ENCODE results near the gene ZSCAN22. TPM values are rescaled to one million over a fixed set of nuclear protein-coding genes. Genes with fewer than 3 reads are reported as not detected.

The ZSCAN22 gene
- polyA plus RNA-seq, 3 donors from 2014 or later = 0.90 to 3.0 (median 2.1) TPM

Other genes starting within 250 kb of the ZSCAN22 start
- gene ZSCAN18, start 228.8 kb upstream of the ZSCAN22 start, polyA plus RNA-seq = 10 to 100 TPM in 2 of 3 donors, 1 to 10 TPM in 1; 2.9 to 23.5 (median 15.2) TPM
- gene ZNF329, start 176.2 kb upstream of the ZSCAN22 start, polyA plus RNA-seq = 10 to 100 TPM in 1 of 3 donors, 1 to 10 TPM in 2; 4.0 to 11.5 (median 6.6) TPM
- gene ZNF274, start 143.9 kb upstream of the ZSCAN22 start, polyA plus RNA-seq = 10 to 100 TPM; 12.5 to 26.2 (median 20.2) TPM
- gene ZNF544, start 98.1 kb upstream of the ZSCAN22 start, polyA plus RNA-seq = 10 to 100 TPM; 24.1 to 31.4 (median 27.1) TPM
- 1 to 10 TPM in 1 of 3 donors, under 1 TPM in 1, not detected in 1; 0.29 to 1.0 TPM for gene ZNF8, start 48.0 kb upstream of the ZSCAN22 start, polyA plus RNA-seq
- gene ERVK3-1, start 21.6 kb upstream of the ZSCAN22 start, polyA plus RNA-seq = 100 to 1,000 TPM in 1 of 3 donors, 10 to 100 TPM in 2; 76.5 to 113 (median 91.6) TPM
- gene A1BG, start 26.5 kb downstream of the ZSCAN22 start, polyA plus RNA-seq = 10 to 100 TPM; 14.4 to 33.4 (median 32.4) TPM
- gene ZNF497, start 35.8 kb downstream of the ZSCAN22 start, polyA plus RNA-seq = under 1 TPM; 0.40 to 0.91 (median 0.62) TPM
- 1 to 10 TPM; 1.2 to 3.6 (median 1.4) TPM for gene ZNF837, start 54.0 kb downstream of the ZSCAN22 start, polyA plus RNA-seq
- 1,000 to 10,000 TPM in 1 of 3 donors, 100 to 1,000 TPM in 2; 558 to 1,355 (median 731) TPM for gene RPS5, start 60.3 kb downstream of the ZSCAN22 start, polyA plus RNA-seq
- not detected for gene RNF225, start 68.7 kb downstream of the ZSCAN22 start, polyA plus RNA-seq
- 10 to 100 TPM in 1 of 3 donors, 1 to 10 TPM in 2; 3.4 to 12.2 (median 4.4) TPM for gene ZNF584, start 81.7 kb downstream of the ZSCAN22 start, polyA plus RNA-seq
- gene ZNF132, start 113.2 kb downstream of the ZSCAN22 start, polyA plus RNA-seq = 1 to 10 TPM in 1 of 3 donors, under 1 TPM in 1, not detected in 1; 0.60 to 1.2 TPM
- 1 to 10 TPM in 2 of 3 donors, not detected in 1; 1.1 to 2.0 TPM for gene ZNF324B, start 124.6 kb downstream of the ZSCAN22 start, polyA plus RNA-seq
- 10 to 100 TPM in 2 of 3 donors, 1 to 10 TPM in 1; 5.8 to 13.8 (median 11.4) TPM for gene ZNF324, start 140.1 kb downstream of the ZSCAN22 start, polyA plus RNA-seq
- gene ZNF446, start 149.4 kb downstream of the ZSCAN22 start, polyA plus RNA-seq = 1 to 10 TPM; 2.3 to 3.6 (median 2.5) TPM
- 10 to 100 TPM in 2 of 3 donors, 1 to 10 TPM in 1; 7.6 to 23.7 (median 14.8) TPM for gene SLC27A5, start 185.0 kb downstream of the ZSCAN22 start, polyA plus RNA-seq
- 1 to 10 TPM; 2.8 to 7.2 (median 3.4) TPM for gene ZBTB45, start 192.8 kb downstream of the ZSCAN22 start, polyA plus RNA-seq
- 10 to 100 TPM; 34.3 to 36.3 (median 35.7) TPM for gene TRIM28, start 217.1 kb downstream of the ZSCAN22 start, polyA plus RNA-seq
- 100 to 1,000 TPM; 210 to 265 (median 231) TPM for gene CHMP2A, start 228.1 kb downstream of the ZSCAN22 start, polyA plus RNA-seq
- 10 to 100 TPM; 10.8 to 18.5 (median 15.5) TPM for gene UBE2M, start 231.6 kb downstream of the ZSCAN22 start, polyA plus RNA-seq
- gene MZF1, start 246.3 kb downstream of the ZSCAN22 start, polyA plus RNA-seq = 10 to 100 TPM in 1 of 3 donors, 1 to 10 TPM in 2; 3.2 to 10.4 (median 7.1) TPM